Measurements from ENCODE around the gene TM9SF4.
A peak's percentile ranks its signal among the peaks of the same experiment; 100 is the strongest.

- TF ChIP-seq CTCF (IDR thresholded peaks at IDR 0.05; ENCODE audit: control extremely low read depth in 1 of 3, insufficient read depth in 1 of 3, low read depth in 1 of 3, low read length in 3 of 3) (no peak), RXRA (IDR thresholded peaks at IDR 0.05; ENCODE audit: insufficient read depth, low read depth, low read length) (no peak), CEBPB (IDR thresholded peaks at IDR 0.05; ENCODE audit: low read depth, low read length) (no peak), POLR2AphosphoS5 (IDR thresholded peaks at IDR 0.05; ENCODE audit: low read depth, low read length) (peak; percentile 41; the same call in 1 of the 2 replicates), POLR2A (IDR thresholded peaks at IDR 0.05; ENCODE audit: control extremely low read depth in 1 of 2, low read depth in 2 of 2, low read length in 2 of 2) (no peak), USF2 (IDR thresholded peaks at IDR 0.05; ENCODE audit: low read length) (no peak), YY1 (IDR thresholded peaks at IDR 0.05; ENCODE audit: low read depth, low read length) (no peak), SUZ12 (IDR thresholded peaks at IDR 0.05; ENCODE audit: low read length) (no peak), CHD2 (IDR thresholded peaks at IDR 0.05; ENCODE audit: low read length) (no peak), GTF2F1 (IDR thresholded peaks at IDR 0.05; ENCODE audit: borderline replicate concordance, low read depth, low read length) (no peak), SP1 (IDR thresholded peaks at IDR 0.05; ENCODE audit: low read depth, low read length) (no peak)
These were observed 48.8 kb downstream of the TM9SF4 start for GRCh38 chr20:32158351-32158750.

Data from H1 (cell line).